GOT3 (cell line): ENCODE measurements around the gene RIOK2.
"Not testable (repeated sequence)": the region's sequence is repeated elsewhere in the genome, so short reads cannot be mapped to it uniquely, and the experiment has no call there.

Experiments
- DNase-seq: peaks from one replicate; lab custom pipeline; 2025; ENCODE audit warnings: mixed read lengths; lab: John Stamatoyannopoulos, UW

Gene RIOK2

GRCh38 chr5:97183100-97183929 lies at the start of gene RIOK2:
RIOK2 (minus strand) TSS chr5:97183247; CDS start chr5:97183191, 56 bp downstream.
- peak; percentile 62 for DNase-seq

GRCh38 chr5:97231025-97231636 lies 48.1 kb upstream of the RIOK2 start:
- DNase-seq: no peak

DNA sequence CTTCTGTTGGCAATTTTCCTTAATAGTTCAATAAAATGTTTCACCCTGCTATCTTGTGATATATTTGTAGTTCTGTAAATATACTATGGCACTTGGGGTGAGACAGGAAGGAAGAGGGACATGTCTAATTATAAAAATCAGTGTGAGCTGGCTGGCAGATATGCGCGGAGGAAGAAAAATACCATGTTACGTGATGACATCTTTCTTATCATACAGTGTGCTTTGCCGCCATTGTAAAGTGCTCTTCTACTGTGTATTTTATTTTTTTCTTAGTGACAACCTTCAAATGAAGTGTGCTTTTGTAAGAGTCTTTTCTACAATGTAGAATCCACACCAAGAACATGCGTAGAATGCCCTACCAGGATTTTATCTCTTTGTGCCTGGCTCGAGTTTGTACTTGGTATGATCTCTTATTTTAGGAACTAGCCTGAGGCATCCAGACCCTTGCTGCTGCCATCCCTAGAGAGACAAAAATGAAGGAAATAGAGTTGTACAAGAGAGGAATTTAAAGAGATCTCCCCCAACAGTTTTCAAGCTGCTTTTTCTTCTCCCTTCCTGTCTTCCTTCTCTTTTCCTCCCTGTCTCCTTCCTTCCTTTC lies 46.7 kb upstream of the RIOK2 start:
- DNase-seq: no peak

DNA sequence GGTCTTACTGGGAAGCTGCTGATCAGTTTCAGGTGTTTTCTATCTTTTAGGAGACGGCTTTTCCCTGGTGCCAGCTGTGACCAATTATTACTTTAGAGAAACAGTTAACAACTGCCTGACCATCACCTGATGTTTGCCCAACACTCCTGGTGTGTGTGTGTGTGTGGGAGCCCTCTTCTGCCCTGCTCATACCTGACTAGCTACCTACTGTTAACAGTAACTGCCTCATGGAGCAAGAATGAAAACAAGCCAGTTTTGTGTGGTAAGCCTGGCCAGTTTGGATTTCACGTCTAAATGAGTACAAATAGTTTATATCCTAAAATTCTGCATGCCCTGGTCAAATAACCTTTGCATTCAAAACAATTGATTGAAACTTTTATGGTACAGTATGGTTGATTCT lies 46.1 kb upstream of the RIOK2 start:
- no peak for DNase-seq

DNA sequence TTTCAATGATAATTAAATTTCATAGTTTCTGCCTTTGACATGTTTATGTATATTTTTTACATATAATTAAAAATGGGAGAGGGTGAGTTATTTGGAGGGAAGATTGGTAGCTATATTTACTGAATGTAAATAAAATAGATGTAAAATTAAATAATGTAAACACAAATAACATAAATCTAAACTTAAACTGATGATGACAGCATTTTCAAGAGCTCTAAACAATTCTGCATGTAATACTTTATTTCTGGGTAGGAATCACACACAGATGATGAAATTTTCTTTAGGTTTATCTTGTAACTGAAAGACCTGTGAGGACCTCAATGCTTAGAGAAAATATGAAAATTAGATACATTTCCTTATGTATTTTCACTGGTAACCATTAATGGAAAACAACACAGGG lies 42.2 kb upstream of the RIOK2 start:
- DNase-seq: no peak

- DNase-seq: no peak
Measured at GRCh38 chr5:97224112-97224750, 41.2 kb upstream of the RIOK2 start.

GRCh38 chr5:97223596-97223995 lies 40.5 kb upstream of the RIOK2 start:
- DNase-seq: no peak

DNA sequence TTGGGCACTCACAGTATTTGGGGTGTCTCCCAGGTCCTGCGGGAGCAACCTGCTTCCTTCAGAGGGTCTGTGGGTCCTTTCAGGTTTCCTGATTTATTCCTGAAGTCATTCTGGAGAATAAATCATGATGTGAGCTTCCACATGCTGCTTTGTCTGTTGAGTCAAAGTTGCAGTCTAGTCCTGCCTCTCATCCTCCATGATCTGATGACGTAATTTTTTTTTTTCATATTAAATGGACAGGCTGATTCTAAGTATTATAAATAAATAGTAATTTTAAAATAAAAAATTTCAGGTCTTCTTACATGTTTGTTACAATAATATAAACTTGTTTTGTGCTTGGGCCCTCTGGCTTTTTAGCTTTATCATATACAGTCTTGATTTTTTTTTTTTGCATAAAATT lies 26.3 kb upstream of the RIOK2 start:
- no peak for DNase-seq

GRCh38 chr5:97208714-97209113 lies 25.7 kb upstream of the RIOK2 start:
- no peak for DNase-seq

- DNase-seq: no peak
Measured at GRCh38 chr5:97208184-97208713, 25.2 kb upstream of the RIOK2 start.

DNA sequence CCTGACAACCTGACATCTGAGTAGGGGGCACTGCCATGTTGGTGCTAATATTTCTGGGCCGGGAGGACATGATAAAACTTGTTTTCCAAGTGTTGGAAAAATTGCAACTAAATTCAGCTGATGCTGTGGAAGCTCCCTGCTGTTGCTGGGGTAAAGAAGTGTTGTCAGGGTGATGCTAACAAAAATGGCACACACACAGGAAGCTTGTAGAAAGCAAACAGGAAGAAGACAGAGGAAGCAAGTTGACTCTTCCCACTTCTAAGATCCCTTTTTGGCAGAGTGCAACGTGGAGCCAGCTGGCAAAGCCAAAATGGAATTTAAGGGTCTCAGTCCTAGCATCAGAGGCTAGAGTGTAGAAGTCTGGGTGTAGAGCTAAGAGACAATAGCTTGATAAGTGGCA lies 11.3 kb upstream of the RIOK2 start:
- no peak for DNase-seq

GRCh38 chr5:97193355-97193688 lies 10.3 kb upstream of the RIOK2 start:
- no peak for DNase-seq

- DNase-seq: no peak
Measured at GRCh38 chr5:97192580-97193354, 9.7 kb upstream of the RIOK2 start.

DNA sequence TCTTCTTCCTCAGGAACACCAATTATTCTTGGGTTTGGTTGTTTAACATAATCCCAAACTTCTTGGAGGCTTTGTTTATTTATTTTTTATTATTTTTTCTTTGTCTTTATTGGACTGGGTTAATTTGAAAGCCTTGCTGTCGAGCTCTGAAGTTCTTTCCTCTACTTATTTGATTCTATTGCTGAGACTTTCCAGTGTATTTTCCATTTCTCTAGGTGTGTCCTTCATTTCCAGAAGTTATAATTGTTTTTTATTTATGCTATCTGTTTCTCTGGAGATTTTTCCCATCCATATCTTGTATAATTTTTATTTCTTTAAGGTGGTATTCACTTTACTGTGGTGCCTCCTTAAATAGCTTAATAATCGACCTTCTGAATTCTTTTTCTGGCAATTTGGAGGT lies 8.8 kb upstream of the RIOK2 start:
- DNase-seq: no peak

- not testable (repeated sequence) for DNase-seq
Measured at GRCh38 chr5:97189523-97189922, 6.5 kb upstream of the RIOK2 start.

DNA sequence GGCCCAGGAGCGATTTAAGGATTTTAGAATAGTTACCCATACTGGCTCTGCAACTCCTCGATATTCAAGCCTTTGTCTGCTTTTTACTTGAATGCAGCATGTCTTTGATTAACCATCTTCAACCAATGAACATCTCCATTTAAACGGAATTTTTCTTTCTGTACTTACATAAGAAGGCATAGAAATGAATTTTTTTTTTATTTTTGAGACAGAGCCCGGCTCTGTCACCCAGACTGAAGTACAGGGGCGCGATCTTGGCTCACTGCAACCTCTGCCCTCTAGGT lies 825 bp upstream of the RIOK2 start:
- DNase-seq: no peak

GRCh38 chr5:97182571-97183099 lies 412 bp downstream of the RIOK2 start:
- no peak for DNase-seq

- DNase-seq: no peak
Measured at GRCh38 chr5:97181856-97182545, 1.0 kb downstream of the RIOK2 start.

- DNase-seq: not testable (repeated sequence)
Measured at GRCh38 chr5:97179457-97179856, 3.6 kb downstream of the RIOK2 start.

DNA sequence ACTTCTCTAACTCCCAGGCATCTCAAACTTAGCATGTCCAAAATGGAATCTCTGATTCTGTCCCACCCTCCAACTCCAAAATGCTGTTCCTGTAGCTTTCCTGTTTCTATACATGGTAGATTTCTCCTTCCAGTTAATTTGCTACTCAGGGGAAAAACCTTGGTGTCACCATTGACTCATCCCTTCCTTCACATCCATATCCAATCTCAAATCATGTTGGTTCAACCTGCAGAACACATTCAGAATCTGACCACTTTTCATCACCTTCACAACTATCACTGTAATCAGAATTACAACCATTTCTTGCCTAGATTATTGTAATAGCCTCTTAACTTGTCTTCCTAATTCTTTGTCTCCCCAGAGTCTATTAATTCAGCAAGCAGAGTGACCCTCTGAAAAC lies 10.8 kb downstream of the RIOK2 start:
- DNase-seq: no peak

GRCh38 chr5:97171703-97172102 lies 11.3 kb downstream of the RIOK2 start:
- no peak for DNase-seq
